GM21447 (cell line): Measurements from ENCODE around the gene ATP6V0D1.

Experiments used
- ATAC-seq: cut with Tn5 transposase; IDR thresholded peaks from one replicate; pipeline ENCODE4 v1.9.1; 2021; ENCODE audit not compliant: unreplicated experiment

Gene ATP6V0D1

GRCh38 chr16:67394155-67395104, 86.5 kb downstream of the ATP6V0D1 start:
- ATAC-seq, result no peak

GRCh38 chr16:67393788-67394154, 87.2 kb downstream of the ATP6V0D1 start:
- no peak for ATAC-seq

GRCh38 chr16:67393111-67393787, 87.7 kb downstream of the ATP6V0D1 start, which contains the start of gene TPPP3:
Gene TPPP3 (minus strand): TSS chr16:67393498. CDS start chr16:67391111, 2,387 bp downstream.
- ATAC-seq, result no peak

GRCh38 chr16:67392301-67393059, 88.5 kb downstream of the ATP6V0D1 start:
- ATAC-seq, result no peak

GRCh38 chr16:67391424-67392300, 89.3 kb downstream of the ATP6V0D1 start:
- ATAC-seq, result no peak

- no peak for ATAC-seq
These were observed 90.0 kb downstream of the ATP6V0D1 start for GRCh38 chr16:67390816-67391423.

GRCh38 chr16:67389911-67390815, 90.8 kb downstream of the ATP6V0D1 start:
- no peak for ATAC-seq

- no peak for ATAC-seq
These were observed 92.4 kb downstream of the ATP6V0D1 start for GRCh38 chr16:67388591-67388990.

GRCh38 chr16:67388191-67388590, 92.8 kb downstream of the ATP6V0D1 start:
- no peak for ATAC-seq
